ENCODE results near the gene ZNF711. TPM values are rescaled to one million over a fixed set of nuclear protein-coding genes. Genes with fewer than 3 reads are reported as not detected.

The ZNF711 gene
- total and polyA plus RNA-seq, 2 of the 13 experiments (the other 11 are each of a cell fraction or from before 2014, with no cell fraction given): 3.8 to 6.0 TPM

DNA sequence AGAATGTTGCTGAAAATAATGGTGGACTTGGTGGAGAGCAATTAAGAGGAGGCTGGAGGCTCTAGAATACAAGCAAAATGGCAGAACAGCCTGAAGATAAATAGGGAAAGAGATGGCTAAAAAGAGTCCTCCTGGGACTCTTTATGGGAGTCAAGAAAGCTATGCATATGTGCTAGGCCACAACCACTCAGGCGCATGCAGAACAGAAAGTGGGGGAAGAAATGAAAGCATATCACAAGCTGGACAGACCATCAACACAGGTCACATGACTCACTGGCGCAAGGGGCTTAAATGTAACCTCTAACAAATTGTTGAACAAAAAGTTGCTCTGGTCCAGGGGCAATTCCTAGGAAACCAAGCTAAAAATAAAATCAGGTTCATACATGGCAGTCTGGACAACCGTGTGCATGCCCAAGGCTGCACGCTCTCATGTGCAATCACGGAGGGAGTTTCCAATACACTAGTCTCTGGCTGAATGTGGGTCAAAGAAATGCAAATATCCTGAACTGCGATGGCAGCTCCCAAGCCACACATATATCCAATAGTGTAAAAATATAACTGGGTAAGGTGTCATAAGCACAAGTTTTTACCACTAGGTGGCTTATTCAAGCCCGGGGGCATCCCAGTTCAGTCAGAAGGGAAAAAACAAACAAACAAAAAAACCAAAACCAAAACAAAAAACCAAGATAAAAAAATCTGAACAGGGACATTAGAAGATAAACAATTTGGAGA is 45.4 kb downstream of the ZNF711 start:
- peak; percentile 39; the same call in 1 of the 3 replicates for ATAC-seq
- FAIRE-seq: no peak
- no peak for DNase-seq (ENCODE audit: low spot score)
- Histone ChIP-seq H3K36me3 (replicated peaks in 1 of 2; ENCODE audit: control insufficient read depth in 1 of 2, insufficient read depth in 2 of 2, low read length in 2 of 2) (no peaks in the 10 kb centered on the region), H3K4me1 (ENCODE audit: insufficient read depth, low read length) (no peaks in the 10 kb centered on the region), H3K27me3 (ENCODE audit: control insufficient read depth in 1 of 2, insufficient read depth in 2 of 2, low read length in 2 of 2) (no peaks in the 10 kb centered on the region), H4K20me1 (ENCODE audit: insufficient read depth, low read length) (no peaks in the 10 kb centered on the region), H3K4me2 (ENCODE audit: low read depth, low read length) (no peak overlapping the region), H3K79me2 (ENCODE audit: insufficient read depth, low read length) (no peaks in the 10 kb centered on the region), H3K9ac (ENCODE audit: insufficient read depth, low read depth, low read length) (no peak overlapping the region), H2AFZ (ENCODE audit: low read length) (no peak overlapping the region), H3K9me3 (ENCODE audit: low read length) (no peaks in the 10 kb centered on the region), H3K27ac (ENCODE audit: extremely low read length, insufficient read depth, low read length) (no peak overlapping the region), H3K4me3 (replicated peaks in 1 of 3; ENCODE audit: insufficient read depth in 1 of 3, low read depth in 2 of 3, low read length in 3 of 3) (no peak overlapping the region)
- intact Hi-C loops (cut with micrococcal nuclease; ENCODE audit: unreplicated experiment) (no loop called here), in situ Hi-C loops (cut with HindIII; ENCODE audit: extremely low pct_ligation_motif_present, low pct_unique_long_range_greater_than_20kb) (no loop called here)
- 49% methylated on average over 6 of the region's 7 CpGs for WGBS (ENCODE audit: low lambda C conversion rate)
- no TSS peak for BruUV-seq (replicated peaks)
- ChIA-PET POLR2A (no interaction called here), CTCF (ENCODE audit: low intra/inter-chr PET ratio, low total read pairs) (no interaction called here)
- TF ChIP-seq ZNF567 (CRISPR knock-in tag; IDR thresholded peaks at IDR 0.05; ENCODE audit: borderline replicate concordance) (no peak), HNRNPK (IDR thresholded peaks at IDR 0.05; ENCODE audit: low read depth, low read length, poor library complexity, severe bottlenecking) (no peak), CEBPB (IDR thresholded peaks at IDR 0.05; ENCODE audit: borderline replicate concordance, low read depth, low read length) (no peak), ZNF382 (CRISPR knock-in tag; IDR thresholded peaks at IDR 0.05; ENCODE audit: borderline replicate concordance) (no peak), NR2F1 (CRISPR knock-in tag; IDR thresholded peaks at IDR 0.05) (no peak), TARDBP (CRISPR knock-in tag; IDR thresholded peaks at IDR 0.05) (no peak)
- TF ChIP-seq, protein P1, sequence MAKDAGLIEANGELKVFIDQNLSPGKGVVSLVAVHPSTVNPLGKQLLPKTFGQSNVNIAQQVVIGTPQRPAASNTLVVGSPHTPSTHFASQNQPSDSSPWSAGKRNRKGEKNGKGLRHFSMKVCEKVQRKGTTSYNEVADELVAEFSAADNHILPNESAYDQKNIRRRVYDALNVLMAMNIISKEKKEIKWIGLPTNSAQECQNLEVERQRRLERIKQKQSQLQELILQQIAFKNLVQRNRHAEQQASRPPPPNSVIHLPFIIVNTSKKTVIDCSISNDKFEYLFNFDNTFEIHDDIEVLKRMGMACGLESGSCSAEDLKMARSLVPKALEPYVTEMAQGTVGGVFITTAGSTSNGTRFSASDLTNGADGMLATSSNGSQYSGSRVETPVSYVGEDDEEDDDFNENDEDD (CRISPR knock-in tag; IDR thresholded peaks at IDR 0.05; ENCODE audit: borderline replicate concordance): no peak
- TF ChIP-seq, protein P2, sequence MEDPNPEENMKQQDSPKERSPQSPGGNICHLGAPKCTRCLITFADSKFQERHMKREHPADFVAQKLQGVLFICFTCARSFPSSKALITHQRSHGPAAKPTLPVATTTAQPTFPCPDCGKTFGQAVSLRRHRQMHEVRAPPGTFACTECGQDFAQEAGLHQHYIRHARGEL (CRISPR knock-in tag; IDR thresholded peaks at IDR 0.05): no peak
